ENCODE data around the gene FHIT.

- TF ChIP-seq CTCF (IDR thresholded peaks at IDR 0.05 in 2 of 3, conservative IDR thresholded peaks at IDR 0.05 in 1 of 3; ENCODE audit: control insufficient read depth in 2 of 3, extremely low read depth in 1 of 3, insufficient read depth in 1 of 3, low read depth in 3 of 3, low read length in 3 of 3), result no peak
- TF ChIP-seq TAF1 (IDR thresholded peaks at IDR 0.05; ENCODE audit: borderline replicate concordance, low read depth, low read length), result no peak
- TF ChIP-seq SREBF1 (IDR thresholded peaks at IDR 0.05; ENCODE audit: low read length), result no peak
Measured at GRCh38 chr3:60826511-60826910, 424.7 kb downstream of the FHIT start.
